GM19035 (cell line): ENCODE data around the gene KIAA1586.
"Not testable (repeated sequence)": the region's sequence is repeated elsewhere in the genome, so short reads cannot be mapped to it uniquely, and the experiment has no call there.

Source experiments
- ATAC-seq: cut with Tn5 transposase; IDR thresholded peaks from one replicate; pipeline ENCODE4 v1.9.1; 2021; ENCODE audit not compliant: unreplicated experiment

The KIAA1586 gene, protein sequence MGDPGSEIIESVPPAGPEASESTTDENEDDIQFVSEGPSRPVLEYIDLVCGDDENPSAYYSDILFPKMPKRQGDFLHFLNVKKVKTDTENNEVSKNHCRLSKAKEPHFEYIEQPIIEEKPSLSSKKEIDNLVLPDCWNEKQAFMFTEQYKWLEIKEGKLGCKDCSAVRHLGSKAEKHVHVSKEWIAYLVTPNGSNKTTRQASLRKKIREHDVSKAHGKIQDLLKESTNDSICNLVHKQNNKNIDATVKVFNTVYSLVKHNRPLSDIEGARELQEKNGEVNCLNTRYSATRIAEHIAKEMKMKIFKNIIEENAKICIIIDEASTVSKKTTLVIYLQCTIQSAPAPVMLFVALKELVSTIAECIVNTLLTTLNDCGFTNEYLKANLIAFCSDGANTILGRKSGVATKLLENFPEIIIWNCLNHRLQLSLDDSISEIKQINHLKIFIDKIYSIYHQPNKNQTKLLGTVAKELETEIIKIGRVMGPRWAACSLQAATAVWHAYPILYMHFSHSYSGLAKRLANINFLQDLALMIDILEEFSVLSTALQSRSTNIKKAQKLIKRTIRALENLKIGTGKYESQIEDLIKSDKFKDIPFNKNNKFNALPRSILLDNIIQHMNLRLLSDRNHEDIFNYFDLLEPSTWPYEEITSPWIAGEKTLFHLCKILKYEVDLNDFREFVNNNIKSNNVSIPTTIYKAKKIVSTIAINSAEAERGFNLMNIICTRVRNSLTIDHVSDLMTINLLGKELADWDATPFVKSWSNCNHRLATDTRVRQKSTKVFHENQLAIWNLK

DNA sequence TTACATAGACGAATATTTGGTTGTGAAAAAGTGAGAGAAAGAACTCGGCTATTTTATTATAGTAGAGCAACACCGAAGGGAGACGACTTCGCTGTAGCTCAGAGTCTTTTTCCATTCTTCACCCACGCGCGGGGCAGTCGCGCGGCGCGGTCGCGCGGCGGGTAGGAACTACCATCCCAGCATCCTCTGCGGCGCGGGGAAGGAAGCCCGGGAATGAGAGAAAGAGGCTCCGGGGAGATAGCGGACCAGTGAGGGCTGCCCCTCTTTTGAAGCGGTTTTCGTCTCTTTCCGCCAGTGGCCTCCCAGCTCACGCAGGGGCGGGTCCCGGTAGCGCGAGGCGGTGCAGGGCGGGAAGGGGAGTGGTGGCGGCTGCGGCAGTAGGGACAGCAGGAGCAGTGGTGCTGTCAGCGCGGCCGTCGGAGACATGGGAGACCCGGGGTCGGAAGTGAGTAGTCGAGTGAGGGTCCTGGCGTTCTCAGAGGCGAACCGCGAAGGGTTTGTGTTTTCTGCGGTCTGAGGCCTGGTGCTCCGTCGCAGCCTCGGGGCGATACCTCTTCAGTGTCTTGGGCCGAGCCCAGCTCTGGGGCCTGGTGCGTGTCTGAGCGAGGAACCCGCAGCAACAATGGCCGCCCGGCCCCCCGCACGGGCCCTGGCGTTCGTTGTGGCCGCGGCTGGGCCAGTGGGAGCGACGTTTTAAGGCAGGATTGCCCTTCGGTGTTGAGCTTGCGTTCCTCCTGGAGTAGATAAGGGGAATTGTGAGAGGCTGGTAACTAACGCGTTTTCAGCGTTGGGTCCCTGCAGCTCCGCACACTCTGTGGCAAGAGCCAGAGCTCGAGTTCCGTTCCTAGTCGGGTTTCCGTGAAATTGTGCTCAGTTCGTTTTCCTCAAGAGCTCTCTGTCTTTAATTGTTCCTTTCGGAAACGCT is at the start of gene KIAA1586:
Gene KIAA1586, plus strand, starts transcription at position 362 of the 925 bp plus-strand sequence. Its CDS starts 63 bp downstream, at position 425.
- peak; percentile 92 for ATAC-seq

DNA sequence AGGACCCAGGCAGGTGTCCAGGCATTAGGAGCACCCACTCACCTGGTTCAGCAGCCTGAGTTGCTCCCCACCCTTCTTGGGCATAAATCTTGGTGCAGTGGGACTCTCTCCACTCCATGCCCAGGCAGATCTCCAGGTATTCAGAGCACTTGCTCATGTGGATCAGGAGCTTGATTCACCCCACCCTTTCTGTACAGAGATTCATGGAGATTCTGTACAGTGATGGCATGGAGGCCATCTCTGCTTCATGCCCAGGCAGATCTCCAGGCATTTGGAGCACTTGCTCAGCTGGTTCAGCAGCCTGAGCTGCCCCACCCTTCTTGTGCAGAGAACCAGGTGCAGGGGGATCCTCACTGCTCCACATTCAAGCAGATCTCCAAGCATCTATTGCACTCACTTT is 47.4 kb upstream of the KIAA1586 start:
- no peak for ATAC-seq

DNA sequence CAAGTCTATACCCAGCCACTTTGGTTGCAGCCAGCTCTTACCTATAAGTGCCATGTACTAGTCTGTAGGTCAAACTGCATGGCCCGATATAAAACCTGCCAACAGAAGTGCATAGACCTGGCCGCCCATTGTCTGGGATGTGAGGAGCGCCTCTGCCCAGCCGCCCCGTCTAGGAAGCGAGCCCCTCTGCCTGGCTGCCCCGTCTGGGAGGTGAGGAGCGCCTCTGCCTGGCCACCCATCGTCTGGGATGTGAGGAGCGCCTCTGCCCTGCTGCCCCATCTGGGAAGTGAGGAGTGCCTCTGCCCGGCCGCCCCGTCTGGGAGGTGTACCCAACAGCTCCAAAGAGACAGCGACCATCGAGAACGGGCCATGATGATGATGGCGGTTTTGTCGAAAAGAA is 46.7 kb upstream of the KIAA1586 start:
- ATAC-seq, result not testable (repeated sequence)

DNA sequence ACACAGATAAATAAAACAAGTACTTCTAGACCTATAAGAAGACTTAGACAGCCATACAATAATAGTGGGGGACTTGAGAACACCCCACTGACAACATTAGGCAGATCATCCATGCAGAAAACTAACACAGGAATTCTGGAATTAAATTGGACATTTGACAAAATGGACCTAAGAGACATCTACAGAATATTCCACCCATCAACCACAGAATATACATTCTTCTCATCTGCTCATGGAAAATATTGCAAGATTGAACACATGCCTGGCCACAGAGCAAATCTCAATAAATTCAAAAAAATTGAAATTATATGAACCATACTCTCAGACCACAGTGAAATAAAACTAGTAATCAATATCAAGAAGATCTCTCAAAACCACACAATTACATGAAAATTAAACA is 44.3 kb upstream of the KIAA1586 start:
- ATAC-seq, result no peak

DNA sequence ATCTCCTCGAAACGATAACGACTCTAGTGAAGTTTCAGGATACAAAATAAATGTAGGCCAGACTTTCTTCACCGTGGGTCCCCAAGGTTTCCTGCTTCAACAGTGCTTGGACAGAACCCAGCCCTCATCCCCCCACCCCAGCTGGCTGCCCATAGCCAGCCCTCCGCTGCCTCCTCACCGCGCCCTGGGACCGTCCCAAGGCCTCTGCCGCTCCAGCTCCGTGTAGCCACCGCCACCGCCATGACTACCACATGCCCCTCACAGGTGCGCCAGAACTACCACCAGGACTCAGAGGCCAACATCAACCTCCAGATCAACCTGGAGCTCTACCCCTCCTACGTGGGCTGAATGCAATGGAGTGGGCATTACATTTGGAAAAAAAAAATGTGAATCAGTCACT is 42.2 kb upstream of the KIAA1586 start:
- no peak for ATAC-seq

DNA sequence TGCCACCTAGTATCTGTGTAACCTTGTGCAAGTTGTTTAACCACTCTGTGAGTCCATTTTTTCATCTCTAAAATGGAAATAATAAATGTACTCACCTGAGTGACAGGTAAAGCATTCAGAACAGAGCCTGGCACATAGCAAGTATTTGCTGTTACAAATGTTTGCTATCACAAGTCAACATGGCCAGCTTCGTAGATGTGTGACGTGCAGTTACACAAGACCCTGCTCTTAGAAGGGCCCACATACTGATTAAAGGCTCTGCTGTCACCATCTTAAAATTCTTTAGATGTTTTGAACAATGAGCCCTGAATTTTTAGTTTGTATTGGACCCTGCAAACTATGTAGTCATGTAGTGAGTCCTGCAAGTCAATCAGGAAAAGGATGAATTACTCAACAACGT is 40.4 kb upstream of the KIAA1586 start:
- no peak for ATAC-seq

DNA sequence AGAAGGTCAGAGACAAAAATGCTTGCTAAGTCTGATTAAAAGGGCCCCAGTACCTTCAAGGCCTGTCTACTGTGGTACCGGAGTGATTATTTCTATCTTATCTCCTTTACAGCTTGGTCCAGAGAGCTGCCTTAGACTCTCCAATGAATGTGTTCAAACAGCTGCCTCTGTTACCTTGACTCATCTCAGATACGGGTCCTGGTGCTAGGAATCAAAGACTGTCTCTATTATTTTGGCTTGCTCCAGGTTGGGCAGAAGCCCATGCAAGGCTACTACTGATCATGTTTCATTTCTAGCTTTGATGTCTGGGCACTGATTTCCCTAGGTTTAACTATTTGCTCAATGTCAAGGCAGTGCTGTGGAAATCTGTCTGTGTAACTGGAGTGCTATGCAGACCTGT is 38.4 kb upstream of the KIAA1586 start:
- ATAC-seq, result not testable (repeated sequence)

DNA sequence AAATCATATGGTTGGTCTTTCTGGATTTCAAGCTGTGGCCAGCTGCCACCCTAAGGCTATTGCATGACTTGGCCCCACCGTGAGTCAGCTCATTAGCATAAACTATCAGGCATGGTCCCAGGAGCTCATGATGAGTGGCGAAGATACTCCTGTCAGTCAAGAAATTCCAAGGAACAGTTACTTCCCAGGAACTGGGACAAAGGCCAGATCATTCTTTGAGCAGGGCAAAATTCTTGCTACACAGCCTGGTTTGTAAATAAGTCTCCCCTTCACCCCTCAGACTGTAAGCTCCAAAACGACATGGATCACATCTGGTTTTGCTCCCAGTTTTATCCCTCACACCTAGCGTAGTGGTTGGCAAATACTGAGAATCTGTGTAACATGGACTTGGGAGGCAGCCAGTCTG is 33.0 kb upstream of the KIAA1586 start:
- ATAC-seq, result no peak

DNA sequence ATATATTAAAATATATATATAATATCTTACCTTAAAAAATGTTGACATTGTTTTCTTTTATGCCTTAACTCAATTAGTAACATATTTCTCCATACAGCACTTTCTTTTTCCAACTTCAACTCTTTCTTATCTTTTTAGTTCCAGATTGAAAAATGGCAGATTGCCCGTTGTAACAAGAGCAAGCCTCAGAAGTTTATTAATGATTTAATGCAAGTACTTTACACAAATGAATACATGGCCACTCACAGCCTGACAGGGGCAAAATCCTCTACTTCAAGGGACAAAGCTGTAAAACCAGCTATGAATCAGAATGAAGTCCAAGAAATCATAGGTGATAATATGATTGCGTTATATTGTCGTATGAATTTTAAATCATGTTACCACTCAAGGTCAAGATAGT is 29.4 kb upstream of the KIAA1586 start:
- ATAC-seq, result no peak

DNA sequence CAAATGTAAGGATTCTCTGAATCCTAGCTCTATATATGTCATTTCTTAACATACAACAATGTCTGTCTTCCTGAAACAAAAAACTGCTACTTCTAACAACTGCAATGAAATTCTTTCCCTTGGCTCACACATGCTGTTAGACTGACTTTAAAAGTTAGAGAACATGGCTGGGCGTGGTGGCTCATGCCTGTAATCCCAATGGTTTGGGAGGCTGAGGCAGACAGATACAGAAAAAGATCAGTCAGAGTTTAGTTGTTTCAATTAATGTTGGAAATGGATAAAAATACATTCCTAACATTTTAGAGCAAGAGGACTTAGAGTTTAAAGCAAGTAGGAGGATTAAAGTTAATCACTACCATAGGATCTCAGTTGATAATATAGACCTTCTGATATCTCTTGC is 28.7 kb upstream of the KIAA1586 start:
- ATAC-seq, result no peak

DNA sequence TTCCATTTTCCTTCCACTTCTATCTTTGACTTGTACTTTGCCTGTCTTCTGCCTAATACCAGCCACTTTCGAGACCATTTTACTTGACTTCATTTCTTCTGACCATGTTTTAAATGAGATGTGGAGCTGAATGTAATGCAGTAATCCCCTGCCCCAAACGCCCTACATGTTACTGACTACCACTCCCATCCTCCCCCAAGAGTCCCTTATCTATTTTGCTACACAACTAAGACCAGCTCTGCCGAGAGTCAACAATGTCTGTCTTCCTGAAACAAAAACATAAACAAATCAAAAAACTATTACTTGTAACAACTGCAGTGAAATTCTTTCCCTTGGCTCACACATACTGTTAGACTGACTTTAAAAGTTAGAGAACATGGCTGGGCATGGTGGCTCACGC is 27.1 kb upstream of the KIAA1586 start:
- ATAC-seq, result no peak

DNA sequence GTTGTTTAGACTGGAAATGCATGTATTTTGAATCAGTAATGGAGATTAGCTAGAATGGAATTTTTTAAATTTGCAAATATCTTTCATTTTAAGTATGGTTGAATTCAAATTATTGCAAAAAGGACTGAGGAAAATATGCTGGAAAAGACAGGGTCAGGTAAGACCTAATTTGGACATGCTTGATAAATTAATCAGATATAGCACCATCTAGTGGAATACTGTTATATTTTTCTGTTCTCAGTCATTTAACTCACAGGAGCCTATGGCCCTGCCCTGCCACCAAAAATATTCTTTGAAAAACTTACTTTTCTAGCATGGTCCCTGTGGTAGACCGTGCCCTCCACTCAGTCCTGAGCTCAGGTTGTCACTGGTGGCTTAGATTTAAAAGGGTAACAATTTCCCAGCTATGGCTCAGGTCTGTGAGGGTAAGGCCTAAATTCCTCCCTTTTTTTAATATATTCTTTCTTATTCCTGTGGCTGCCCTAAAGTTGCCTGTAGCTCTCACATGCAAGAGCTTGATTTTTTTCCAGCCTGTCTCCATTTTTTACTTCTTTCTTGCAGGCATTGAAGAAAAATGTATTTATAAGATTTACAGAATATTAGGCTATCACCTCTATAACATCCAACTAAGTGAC is 25.3 kb upstream of the KIAA1586 start:
- peak; percentile 81 for ATAC-seq

DNA sequence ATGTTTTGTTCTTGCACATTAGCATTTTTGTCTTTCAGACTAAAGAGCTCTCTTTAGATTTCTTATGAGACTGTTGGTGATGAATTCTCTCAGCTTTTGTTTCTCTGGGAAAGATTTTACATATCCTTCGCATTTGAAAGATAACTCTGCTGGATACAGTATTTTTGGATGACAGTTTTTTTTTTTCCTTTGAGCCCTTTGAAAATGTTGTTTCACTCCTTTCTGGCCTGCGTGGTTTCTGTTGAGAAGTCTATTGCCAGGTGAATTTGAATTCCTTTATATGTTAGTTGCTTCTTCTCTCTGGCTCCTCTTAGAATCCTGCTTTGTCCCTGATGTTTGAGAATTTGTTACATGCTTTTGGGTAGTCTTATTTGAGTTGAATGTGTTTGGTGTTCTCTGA is 22.2 kb upstream of the KIAA1586 start:
- no peak for ATAC-seq

DNA sequence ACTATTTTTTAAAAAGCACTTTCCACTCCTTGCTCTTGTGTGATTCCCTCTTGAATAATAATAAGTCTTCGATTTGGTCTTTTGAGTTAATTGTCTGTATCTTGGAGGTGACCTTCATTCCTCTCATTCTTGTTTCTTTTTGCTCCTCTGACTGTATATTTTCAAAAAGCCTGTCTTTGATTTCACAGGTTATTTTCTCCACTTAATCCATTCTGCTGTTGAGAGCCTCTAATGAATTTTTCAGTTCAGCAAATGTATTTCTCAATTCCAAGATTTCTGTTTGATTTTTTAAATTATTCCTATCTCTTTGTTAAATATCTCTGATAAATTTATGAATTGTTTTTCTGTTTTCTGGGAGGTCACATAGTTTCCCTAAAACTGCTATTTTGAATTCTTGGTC is 21.7 kb upstream of the KIAA1586 start:
- ATAC-seq, result no peak

DNA sequence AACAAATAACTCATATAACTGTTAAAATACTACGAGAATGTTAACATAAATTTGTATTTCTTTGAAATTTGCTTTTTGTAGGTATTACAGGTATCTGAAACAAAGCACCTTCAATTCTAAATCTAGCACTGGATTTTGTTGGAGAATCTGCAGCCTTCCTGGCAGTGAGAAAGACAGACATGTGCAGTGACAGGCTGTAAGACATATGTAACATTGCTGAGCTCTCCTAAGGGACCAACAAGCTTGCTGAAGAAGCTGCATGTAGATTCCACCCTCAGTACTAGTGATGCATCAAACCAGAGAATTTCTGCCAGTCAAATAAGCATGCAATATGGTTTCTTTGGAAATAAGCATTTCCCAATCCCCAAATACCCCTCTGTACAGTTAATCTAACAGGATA is 20.5 kb upstream of the KIAA1586 start:
- no peak for ATAC-seq

DNA sequence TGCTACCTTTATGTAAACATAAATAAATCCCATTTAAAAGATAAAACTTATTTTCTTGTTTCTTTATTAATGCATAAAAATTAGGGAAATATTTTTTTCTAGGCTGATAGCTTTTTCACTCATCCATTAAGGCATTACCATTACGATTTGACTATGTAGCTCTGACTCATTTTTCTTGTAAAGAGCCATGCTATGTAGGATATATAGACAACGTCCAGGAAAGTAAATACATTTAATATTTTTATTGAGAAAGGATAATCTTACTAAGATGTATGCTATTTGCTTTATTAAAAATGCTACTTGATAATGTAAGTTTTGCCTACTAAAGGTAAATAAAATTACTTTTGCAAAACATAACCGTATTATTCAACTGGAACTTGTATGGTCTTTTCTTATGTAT is 19.2 kb upstream of the KIAA1586 start:
- ATAC-seq, result no peak

DNA sequence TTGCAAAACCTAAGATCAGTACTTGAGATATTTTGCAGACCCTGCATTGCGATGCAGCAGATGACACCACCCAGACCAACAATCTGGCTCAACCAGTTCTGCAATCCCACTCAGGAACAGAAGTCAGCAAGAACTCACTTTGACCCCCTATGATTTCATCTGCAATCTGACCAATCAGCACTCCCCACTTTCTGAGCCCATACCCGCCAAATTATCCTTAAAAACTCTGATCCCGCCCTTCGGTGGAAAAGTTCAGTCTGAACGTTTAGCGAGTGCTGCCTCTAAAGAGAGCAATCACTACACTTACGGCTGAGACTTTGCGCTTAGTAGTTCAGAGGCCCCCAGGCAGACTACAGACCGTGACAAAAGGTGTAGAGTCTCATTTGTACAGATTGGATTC is 17.3 kb upstream of the KIAA1586 start:
- no peak for ATAC-seq

DNA sequence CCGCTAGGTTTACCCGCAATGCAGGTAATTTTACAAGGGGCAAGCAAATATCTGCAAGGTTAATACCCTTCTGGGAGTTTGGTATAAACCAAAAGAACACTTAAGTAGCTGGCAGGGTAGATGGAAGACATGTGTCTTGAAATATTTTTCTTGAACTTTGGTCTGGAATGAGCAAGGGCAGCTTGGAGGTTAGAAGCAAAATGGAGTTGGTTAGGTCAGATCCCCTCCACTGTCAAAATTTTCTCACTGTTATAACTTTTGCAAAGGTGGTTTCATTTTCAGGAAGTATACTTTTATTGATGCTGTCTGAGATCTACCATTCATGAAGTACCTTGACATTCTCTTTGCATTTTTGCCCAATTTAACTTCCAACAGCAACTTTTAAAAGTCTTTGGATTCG is 13.3 kb upstream of the KIAA1586 start:
- ATAC-seq, result no peak

DNA sequence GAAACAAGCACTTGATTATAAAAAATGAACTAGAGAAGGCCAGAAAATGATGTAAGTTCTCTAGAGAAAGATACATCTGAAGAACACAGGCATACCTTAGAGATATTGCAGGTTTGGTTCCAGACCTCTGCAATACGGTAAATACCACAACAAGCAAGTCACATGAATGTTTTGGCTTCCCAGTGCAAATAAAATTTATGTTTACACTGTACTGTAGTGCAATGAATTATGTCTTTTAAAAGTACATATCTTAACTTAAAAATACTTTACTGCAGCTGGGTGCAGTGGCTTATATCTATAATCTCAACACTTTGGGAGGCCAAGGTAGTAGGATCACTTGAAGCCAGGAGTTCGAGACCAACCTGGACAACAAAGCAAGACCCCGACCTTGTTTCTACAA is 10.9 kb upstream of the KIAA1586 start:
- ATAC-seq, result no peak

DNA sequence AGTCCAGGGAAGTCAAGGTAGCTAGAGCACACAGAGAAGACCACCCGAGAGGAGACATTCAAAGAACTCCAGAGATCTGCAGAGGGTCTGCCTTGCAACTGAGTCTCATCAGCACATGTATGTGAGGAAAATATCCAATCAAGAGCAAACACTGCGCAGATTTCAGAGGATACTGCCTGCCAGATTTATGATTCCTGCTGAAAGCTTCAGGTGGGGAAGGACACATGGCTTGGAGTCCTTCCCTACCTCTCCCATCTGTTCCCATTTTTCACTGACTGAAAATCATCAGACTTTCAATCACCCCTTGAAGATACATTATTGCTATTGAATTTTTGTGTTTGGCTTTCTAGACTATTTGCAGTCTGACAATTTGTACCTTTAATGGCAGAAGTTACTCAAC is 7.6 kb upstream of the KIAA1586 start:
- no peak for ATAC-seq

DNA sequence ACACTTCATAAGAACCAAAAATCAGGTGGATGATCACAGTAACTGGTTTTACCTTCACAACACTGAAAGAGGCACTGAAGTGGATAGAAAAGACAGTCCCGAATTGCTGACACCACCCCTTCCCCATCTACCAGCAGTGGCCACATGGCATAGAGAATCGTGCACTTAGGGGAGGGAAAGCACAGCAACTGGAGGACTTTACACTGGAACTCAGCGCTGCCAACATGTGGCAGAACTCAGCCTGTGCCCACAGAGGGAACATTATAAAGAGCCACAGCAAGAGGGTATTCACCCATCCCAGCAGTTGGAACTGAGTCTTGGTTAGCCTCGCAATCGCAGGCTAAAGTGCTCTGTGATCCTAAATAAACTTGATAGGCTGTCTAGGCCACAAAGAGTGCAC is 6.5 kb upstream of the KIAA1586 start:
- no peak for ATAC-seq
